ENCODE measurements around the gene ALG3. TPM values are rescaled to one million over a fixed set of nuclear protein-coding genes. Genes with fewer than 3 reads are reported as not detected.

ALG3 gene
- total and polyA plus RNA-seq, 9 of the 15 experiments (the other 6 are each of a cell fraction or from before 2014, with no cell fraction given): 37.5 to 107 (median 80.1) TPM

DNA sequence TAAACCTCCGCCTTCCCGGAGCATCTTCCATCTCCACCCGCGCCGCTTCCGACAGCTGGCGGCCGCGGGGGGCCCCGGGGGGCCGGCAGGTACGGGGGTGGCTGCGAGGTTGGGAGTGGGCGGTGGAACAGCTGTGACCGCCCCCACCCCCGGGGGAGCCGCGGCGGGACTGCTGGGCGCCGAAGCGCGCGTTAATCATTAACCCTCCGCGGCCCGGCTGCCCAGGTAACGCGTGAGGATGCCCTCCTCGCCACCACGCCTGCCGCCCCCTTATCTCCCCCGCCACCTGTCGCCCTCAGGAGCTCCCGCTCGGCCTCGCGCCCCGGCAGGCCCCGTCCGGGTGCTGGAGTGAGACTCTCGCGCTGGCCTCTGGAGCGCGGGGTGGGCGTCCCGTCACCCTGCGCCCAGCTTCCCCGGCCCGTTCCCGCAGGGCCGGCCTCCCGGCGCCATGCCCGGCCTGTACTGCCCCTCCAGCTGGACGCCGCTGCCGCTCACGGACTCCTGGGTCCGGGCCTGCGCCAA is 18.6 kb downstream of the ALG3 start:
- intact Hi-C loops (cut with micrococcal nuclease) (no loop called here), in situ Hi-C loops (cut with MboI) (no loop called here)
- H3K9ac ChIP-seq (ENCODE audit: insufficient read depth in 1 of 2, low read depth in 2 of 2, low read length in 2 of 2): no peak overlapping the region
- ATAC-seq: 0 out of 3 replicates have a peak, but pooled peaks have one; percentile 5
- no peak overlapping the region for H3K4me2 ChIP-seq (ENCODE audit: insufficient read depth, low read length)
- H3K27ac ChIP-seq (ENCODE audit: extremely low read depth, low read depth, low read length): no peak overlapping the region
- TF ChIP-seq RBM39 (optimal IDR thresholded peaks at IDR 0.05; ENCODE audit: low read depth, low read length) (no peak), CCNT2 (IDR thresholded peaks at IDR 0.05; ENCODE audit: borderline replicate concordance, extremely low read depth, insufficient read length, low read depth, low read length) (no peak), CBFA2T3 (IDR thresholded peaks at IDR 0.05) (peak; percentile 26; the same call in 1 of the 2 replicates), ZNF239 (CRISPR knock-in tag; IDR thresholded peaks at IDR 0.05) (no peak), ADNP (tag; IDR thresholded peaks at IDR 0.05) (no peak), DMBX1 (CRISPR knock-in tag; IDR thresholded peaks at IDR 0.05; ENCODE audit: borderline replicate concordance) (no peak), TRIM24 (IDR thresholded peaks at IDR 0.05) (no peak), KHSRP (IDR thresholded peaks at IDR 0.05) (no peak), ZBTB7A (IDR thresholded peaks at IDR 0.05; ENCODE audit: borderline replicate concordance, control insufficient read depth, low read depth, low read length) (0 out of 2 replicates have a peak, but pooled peaks have one; percentile 21), CXXC5 (CRISPR knock-in tag; IDR thresholded peaks at IDR 0.05) (0 out of 2 replicates have a peak, but pooled peaks have one; percentile 10)
- TF ChIP-seq, protein P1, sequence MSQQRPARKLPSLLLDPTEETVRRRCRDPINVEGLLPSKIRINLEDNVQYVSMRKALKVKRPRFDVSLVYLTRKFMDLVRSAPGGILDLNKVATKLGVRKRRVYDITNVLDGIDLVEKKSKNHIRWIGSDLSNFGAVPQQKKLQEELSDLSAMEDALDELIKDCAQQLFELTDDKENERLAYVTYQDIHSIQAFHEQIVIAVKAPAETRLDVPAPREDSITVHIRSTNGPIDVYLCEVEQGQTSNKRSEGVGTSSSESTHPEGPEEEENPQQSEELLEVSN (IDR thresholded peaks at IDR 0.05; ENCODE audit: borderline replicate concordance in 1 of 2, extremely low read depth in 1 of 2, insufficient read depth in 1 of 2, insufficient read length in 1 of 2, low read depth in 1 of 2, low read length in 1 of 2, poor library complexity in 1 of 2, severe bottlenecking in 1 of 2): peak in 1 of 2 experiments; percentile 52
- TF ChIP-seq, protein P2, sequence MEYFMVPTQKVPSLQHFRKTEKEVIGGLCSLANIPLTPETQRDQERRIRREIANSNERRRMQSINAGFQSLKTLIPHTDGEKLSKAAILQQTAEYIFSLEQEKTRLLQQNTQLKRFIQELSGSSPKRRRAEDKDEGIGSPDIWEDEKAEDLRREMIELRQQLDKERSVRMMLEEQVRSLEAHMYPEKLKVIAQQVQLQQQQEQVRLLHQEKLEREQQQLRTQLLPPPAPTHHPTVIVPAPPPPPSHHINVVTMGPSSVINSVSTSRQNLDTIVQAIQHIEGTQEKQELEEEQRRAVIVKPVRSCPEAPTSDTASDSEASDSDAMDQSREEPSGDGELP (CRISPR knock-in tag; IDR thresholded peaks at IDR 0.05; ENCODE audit: borderline replicate concordance): peak; percentile 39; the same call in 1 of the 2 replicates
- H4K20me1 ChIP-seq (replicated peaks; ENCODE audit: control insufficient read depth, insufficient read depth, low read length): peaks cover 15% of the 10 kb centered on the region
- ChIA-PET CTCF (ENCODE audit: low intra/inter-chr PET ratio) (no interaction called here), POLR2A (interaction anchor here (0.6 to 1.7 kb wide), 3 partner anchors 10 to 518 kb away, joined by 3 to 6 read pairs (median 3); no protein-coding TSS in a partner anchor)
- peak; percentile 37 to 59 (median 54) for DNase-seq (ENCODE audit: extremely low read depth in 1 of 4, low spot score in 3 of 4)
- no peaks in the 10 kb centered on the region for H3K9me3 ChIP-seq (replicated peaks; ENCODE audit: control insufficient read depth, insufficient read depth, low read depth, low read length)
- FAIRE-seq: no peak
- BruUV-seq (replicated peaks): no TSS peak
- no peak overlapping the region for H2AFZ ChIP-seq (ENCODE audit: low read depth, low read length)
- peaks cover 0 to 33% of the 10 kb centered on the region in 2 experiments; a peak in 3 of 5 replicates for H3K4me1 ChIP-seq (replicated peaks in 1 of 2; ENCODE audit: control insufficient read depth in 2 of 2, insufficient read depth in 2 of 2, low read length in 2 of 2)
- H3K27me3 ChIP-seq (ENCODE audit: control insufficient read depth in 2 of 2, insufficient read depth in 2 of 2, low read length in 2 of 2): peaks cover 46 to 66% of the 10 kb centered on the region in 2 experiments
- no peak overlapping the region for H3K4me3 ChIP-seq
- 5% methylated on average over 26 of the region's 61 CpGs for WGBS (ENCODE audit: insufficient coverage, low coverage, missing lambda C conversion rate)
- H3K36me3 ChIP-seq (ENCODE audit: control insufficient read depth, insufficient read depth, low read length): no peaks in the 10 kb centered on the region
- H3K79me2 ChIP-seq (ENCODE audit: control insufficient read depth, insufficient read depth, low read length): no peaks in the 10 kb centered on the region
- no peaks in the 10 kb centered on the region for H3K9me1 ChIP-seq (ENCODE audit: control insufficient read depth, insufficient read depth, low read length)

All from K562 (cell line).